Suprapubic skin (tissue), 3 donors: ENCODE measurements around the gene FAM78A.

Experiments
- CTCF ChIP-seq, 2 donors: fragments of 200-600 bp in 1 of 2; fragments of 450-650 bp in 1 of 2; sonication (generic) in 1 of 2; IDR thresholded peaks; one replicate each; pipeline ENCODE4 v1.5.1; 2016 to 2019; ENCODE audit warnings: antibody characterized with exemption in 2 of 2, mild to moderate bottlenecking in 1 of 2, moderate library complexity in 1 of 2
- POLR2AphosphoS5 ChIP-seq, 3 donors: sonication (generic); formaldehyde crosslinking; IDR thresholded peaks; one replicate each; pipeline ENCODE4 v1.6.1; 2017; ENCODE audit warnings: antibody characterized with exemption in 3 of 3

GRCh38 chr9:131260751-131261452 is 15.4 kb downstream of the FAM78A start:
- TF ChIP-seq CTCF (IDR thresholded peaks at IDR 0.05) (no peak), POLR2AphosphoS5 (IDR thresholded peaks at IDR 0.05) (no peak)
